OCI-LY3 (cell line): ENCODE results near the gene INAFM2.

Experiments used
- H2AFZ ChIP-seq: fragments of 200-600, 300-600 bp; shearing (Covaris generic); 2 replicates; pipeline ENCODE4 v1.6.0; 2014; ENCODE audit warnings: antibody characterized with exemption, low read depth, low read length
- H3K27ac ChIP-seq: fragments of 200-600, 300-600 bp; sonication (generic); 2 replicates; pipeline ENCODE4 v1.5.1; 2014; ENCODE audit warnings: mild to moderate bottlenecking, low read length, moderate library complexity, mixed read lengths
- H3K27me3 ChIP-seq: fragments of 200-600, 300-600 bp; sonication (generic); 2 replicates; pipeline ENCODE4 v1.6.1; 2014; ENCODE audit warnings: low read depth, low read length, mixed read lengths
- H3K36me3 ChIP-seq: fragments of 200-600, 300-600 bp; sonication (generic); replicated peaks from 2 replicates; pipeline ENCODE3; 2014; ENCODE audit warnings: low read depth, low read length, mixed read lengths
- H3K4me1 ChIP-seq: fragments of 300-600, 200-600 bp; sonication (generic); 2 replicates; pipeline ENCODE4 v1.6.1; 2014; ENCODE audit warnings: low read length, mixed read lengths
- H3K4me2 ChIP-seq: fragments of 200-600, 300-600 bp; sonication (generic); 2 replicates; pipeline ENCODE4 v1.6.1; 2014; ENCODE audit warnings: low read length, mixed read lengths
- H3K4me3 ChIP-seq: fragments of 300-600, 200-600 bp; sonication (generic); 2 replicates; pipeline ENCODE4 v1.5.1; 2014; ENCODE audit warnings: antibody characterized with exemption, mild to moderate bottlenecking, low read length, moderate library complexity
- H3K79me2 ChIP-seq: fragments of 300-600, 200-600 bp; shearing (Covaris generic); 2 replicates; pipeline ENCODE4 v1.6.1; 2014; ENCODE audit warnings: mild to moderate bottlenecking, low read length, mixed read lengths
- H3K9ac ChIP-seq: fragments of 300-600, 200-600 bp; shearing (Covaris generic); 2 replicates; pipeline ENCODE4 v1.6.0; 2014; ENCODE audit warnings: mild to moderate bottlenecking, low read length, moderate library complexity
- H3K9me3 ChIP-seq: fragments of 200-600, 300-600 bp; shearing (Covaris generic); 2 replicates; pipeline ENCODE4 v1.6.1; 2014; ENCODE audit warnings: low read length, mixed read lengths; ENCODE audit not compliant: insufficient read depth
- H4K20me1 ChIP-seq: fragments of 200-600, 300-600 bp; sonication (generic); 2 replicates; pipeline ENCODE4 v1.6.1; 2016; ENCODE audit warnings: low read length, mixed read lengths; ENCODE audit not compliant: insufficient read depth
- EZH2phosphoT487 ChIP-seq: fragments of 200-600 bp; shearing (Covaris generic); IDR thresholded peaks from 2 replicates; pipeline ENCODE4 v1.6.1; 2018; ENCODE audit warnings: antibody characterized with exemption, mixed run types, low read depth
- TF ChIP-seq, protein P1 (sequence below): fragments of 200-600, 300-600 bp; sonication (generic); IDR thresholded peaks from 2 replicates; pipeline ENCODE4 v1.5.1; 2014; ENCODE audit warnings: antibody characterized with exemption, low read length, low read depth

INAFM2 gene

DNA sequence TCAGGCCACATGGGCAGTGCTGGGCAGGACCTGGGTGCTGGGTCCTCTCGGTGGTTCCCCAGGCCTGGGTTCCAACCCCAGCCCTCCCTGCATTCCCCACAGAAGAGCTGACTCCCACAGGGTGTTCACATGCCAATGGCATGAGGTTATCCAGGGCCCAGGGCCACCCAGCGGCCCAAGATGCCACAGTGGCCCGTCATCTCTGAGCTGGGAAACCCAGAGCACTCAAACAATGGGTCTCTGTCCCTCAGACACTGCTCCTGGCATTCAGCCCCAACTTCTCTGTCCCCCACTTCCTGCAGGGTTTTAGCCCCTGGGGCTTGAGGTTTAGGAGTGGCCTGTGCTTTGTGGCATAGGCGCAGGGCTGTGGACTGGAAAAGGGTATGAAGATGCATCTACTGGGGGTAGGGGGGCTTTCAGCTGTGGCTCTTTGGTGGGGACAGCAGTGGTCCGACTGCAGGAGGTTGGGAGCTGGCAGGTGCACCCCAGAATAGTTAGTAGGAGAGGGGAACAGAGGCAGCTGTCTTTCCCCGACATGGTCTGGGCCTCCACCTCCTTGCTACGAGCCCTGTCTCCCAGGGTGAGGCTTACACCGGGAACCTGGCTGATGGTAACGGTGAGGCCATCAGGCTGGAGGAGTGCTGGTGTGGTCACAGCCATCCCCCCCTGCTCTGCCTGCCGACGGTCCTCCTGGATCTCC lies 15.6 kb downstream of the INAFM2 start:
- H3K27ac ChIP-seq: no peak overlapping the region

DNA sequence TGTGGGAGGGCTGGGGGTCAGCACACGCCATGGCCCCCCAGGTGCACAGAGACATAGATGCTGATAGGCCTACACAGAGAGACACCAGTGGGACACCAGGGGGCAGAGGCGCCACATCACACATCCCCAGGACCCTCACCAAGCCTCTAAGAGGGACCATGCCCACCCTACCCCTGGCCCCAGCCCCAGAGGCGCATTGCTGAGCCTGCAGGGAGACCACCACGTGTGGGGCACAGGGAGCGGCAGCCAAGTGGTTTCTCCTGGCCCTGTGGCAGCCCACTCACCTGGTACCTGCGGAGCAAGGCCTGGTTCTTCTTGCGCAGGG lies 16.1 kb downstream of the INAFM2 start:
- no peak overlapping the region for H2AFZ ChIP-seq
- H3K9ac ChIP-seq: no peak overlapping the region
- no peaks in the 10 kb centered on the region for H3K9me3 ChIP-seq
- H3K4me3 ChIP-seq: no peak overlapping the region
- H3K27ac ChIP-seq: no peak overlapping the region
- H3K4me2 ChIP-seq: no peak overlapping the region
- peaks cover 16% of the 10 kb centered on the region for H3K4me1 ChIP-seq
- TF ChIP-seq EZH2phosphoT487: no peak
- TF ChIP-seq, protein P1, sequence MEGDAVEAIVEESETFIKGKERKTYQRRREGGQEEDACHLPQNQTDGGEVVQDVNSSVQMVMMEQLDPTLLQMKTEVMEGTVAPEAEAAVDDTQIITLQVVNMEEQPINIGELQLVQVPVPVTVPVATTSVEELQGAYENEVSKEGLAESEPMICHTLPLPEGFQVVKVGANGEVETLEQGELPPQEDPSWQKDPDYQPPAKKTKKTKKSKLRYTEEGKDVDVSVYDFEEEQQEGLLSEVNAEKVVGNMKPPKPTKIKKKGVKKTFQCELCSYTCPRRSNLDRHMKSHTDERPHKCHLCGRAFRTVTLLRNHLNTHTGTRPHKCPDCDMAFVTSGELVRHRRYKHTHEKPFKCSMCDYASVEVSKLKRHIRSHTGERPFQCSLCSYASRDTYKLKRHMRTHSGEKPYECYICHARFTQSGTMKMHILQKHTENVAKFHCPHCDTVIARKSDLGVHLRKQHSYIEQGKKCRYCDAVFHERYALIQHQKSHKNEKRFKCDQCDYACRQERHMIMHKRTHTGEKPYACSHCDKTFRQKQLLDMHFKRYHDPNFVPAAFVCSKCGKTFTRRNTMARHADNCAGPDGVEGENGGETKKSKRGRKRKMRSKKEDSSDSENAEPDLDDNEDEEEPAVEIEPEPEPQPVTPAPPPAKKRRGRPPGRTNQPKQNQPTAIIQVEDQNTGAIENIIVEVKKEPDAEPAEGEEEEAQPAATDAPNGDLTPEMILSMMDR: no peak
- no peaks in the 10 kb centered on the region for H3K36me3 ChIP-seq
- H3K79me2 ChIP-seq: no peaks in the 10 kb centered on the region
- no peaks in the 10 kb centered on the region for H4K20me1 ChIP-seq
- no peaks in the 10 kb centered on the region for H3K27me3 ChIP-seq

More for the DNA sequence above, 15.6 kb downstream of the INAFM2 start:
- no peaks in the 10 kb centered on the region for H3K9me3 ChIP-seq
- peaks cover 21% of the 10 kb centered on the region for H3K4me1 ChIP-seq
- H2AFZ ChIP-seq: no peak overlapping the region
- no peak overlapping the region for H3K9ac ChIP-seq
- no peaks in the 10 kb centered on the region for H4K20me1 ChIP-seq
- no peak for TF ChIP-seq EZH2phosphoT487
- TF ChIP-seq, protein P1: no peak
- no peaks in the 10 kb centered on the region for H3K36me3 ChIP-seq
- no peaks in the 10 kb centered on the region for H3K79me2 ChIP-seq
- no peaks in the 10 kb centered on the region for H3K27me3 ChIP-seq
- H3K4me2 ChIP-seq: no peak overlapping the region
- H3K4me3 ChIP-seq: no peak overlapping the region

DNA sequence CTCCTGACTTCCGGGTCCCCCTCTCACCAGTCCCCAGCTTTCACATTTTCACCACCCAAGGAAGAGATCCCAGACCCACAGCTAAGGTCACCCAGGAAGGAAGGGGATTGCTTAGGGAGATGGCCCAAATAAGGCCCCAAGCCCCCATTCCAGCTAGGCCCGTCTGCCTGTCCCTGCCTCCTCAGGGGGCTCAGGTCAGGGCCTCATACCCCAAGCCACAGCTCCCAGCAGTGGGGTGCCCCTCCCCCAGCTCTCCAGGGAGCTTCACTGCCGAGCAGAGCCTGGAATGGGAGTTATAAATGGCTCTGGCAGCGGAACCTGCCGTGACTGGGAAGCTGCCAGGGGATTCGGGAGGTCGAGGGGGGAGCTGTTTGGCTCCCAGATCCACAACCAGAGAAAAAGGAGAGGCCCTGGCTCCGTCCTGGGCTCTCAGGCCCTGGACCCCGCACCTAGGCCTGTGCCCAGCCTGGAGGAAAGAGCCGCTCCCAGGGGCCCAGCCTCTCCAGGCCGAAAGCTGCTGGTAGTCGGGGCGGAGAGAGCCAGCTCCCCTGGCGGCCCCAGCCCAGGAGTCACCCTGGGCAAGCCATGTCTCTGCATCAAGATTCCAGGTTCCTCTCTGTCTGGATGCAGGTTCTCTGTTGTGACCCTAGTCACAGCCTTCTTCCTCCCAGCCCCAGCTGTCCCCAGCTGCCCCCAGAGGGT lies 16.7 kb downstream of the INAFM2 start:
- Histone ChIP-seq H3K4me2 (no peak overlapping the region), H3K4me1 (peaks cover 15% of the 10 kb centered on the region), H3K79me2 (no peaks in the 10 kb centered on the region), H3K4me3 (no peak overlapping the region), H4K20me1 (no peaks in the 10 kb centered on the region), H3K27me3 (no peaks in the 10 kb centered on the region), H3K9ac (no peak overlapping the region), H2AFZ (no peak overlapping the region), H3K27ac (no peak overlapping the region), H3K9me3 (no peaks in the 10 kb centered on the region), H3K36me3 (no peaks in the 10 kb centered on the region)
- no peak for TF ChIP-seq EZH2phosphoT487
- TF ChIP-seq, protein P1: no peak

DNA sequence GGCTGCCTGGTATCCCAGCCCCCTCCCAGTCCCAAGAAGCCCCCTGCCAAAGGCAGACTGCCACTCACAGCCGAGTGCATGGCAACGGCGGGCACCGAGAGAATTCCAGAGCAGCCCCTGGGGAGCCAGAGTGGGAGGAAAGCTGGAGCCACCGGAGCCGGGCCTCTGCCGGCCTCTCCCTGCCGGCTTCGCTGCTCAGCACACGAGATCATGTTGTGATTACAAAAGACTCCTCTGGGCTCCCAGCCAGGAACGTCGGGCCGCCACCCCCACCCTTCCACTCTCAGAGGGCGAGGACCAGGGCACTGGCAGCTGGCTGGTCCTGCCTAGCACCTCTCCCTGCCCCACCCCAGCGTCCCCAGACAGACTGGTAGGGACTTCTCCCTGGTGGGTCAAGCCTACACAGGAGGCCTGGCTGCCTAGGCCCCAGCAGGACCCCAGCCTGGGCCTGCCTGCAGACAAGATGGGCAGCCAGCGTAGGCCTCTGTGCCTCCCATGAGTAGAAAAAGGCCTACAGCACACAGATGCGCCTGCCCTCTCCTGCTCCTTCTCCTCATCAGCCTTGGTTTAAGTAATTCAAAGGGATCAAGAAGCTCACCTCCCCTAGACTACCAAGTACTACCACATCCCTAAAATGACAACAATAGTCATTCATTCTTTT lies 17.4 kb downstream of the INAFM2 start, which contains the start of gene CCDC9B:
CCDC9B (minus strand) TSS at position 200 of the 661 bp plus-strand sequence; CDS start at position 80, 120 bp downstream.
- Histone ChIP-seq H4K20me1 (no peaks in the 10 kb centered on the region), H3K9ac (no peak within 1 kb of the TSS), H3K27ac (no peak within 1 kb of the TSS), H3K4me1 (peaks cover 15% of the 10 kb centered on the region), H3K36me3 (no peaks in the 10 kb centered on the region), H3K79me2 (no peaks in the 10 kb centered on the region), H2AFZ (no peak within 1 kb of the TSS), H3K9me3 (no peaks in the 10 kb centered on the region), H3K27me3 (no peaks in the 10 kb centered on the region), H3K4me2 (no peak within 1 kb of the TSS), H3K4me3 (no peak within 1 kb of the TSS)
- TF ChIP-seq, protein P1: no peak
- no peak for TF ChIP-seq EZH2phosphoT487
